ENCODE measurements around the gene TNNI2. TPM values are rescaled to one million over a fixed set of nuclear protein-coding genes. Genes with fewer than 3 reads are reported as not detected.

TNNI2 gene
- total RNA-seq, 1 donor from 2014 or later, result 0.26 TPM

DNA sequence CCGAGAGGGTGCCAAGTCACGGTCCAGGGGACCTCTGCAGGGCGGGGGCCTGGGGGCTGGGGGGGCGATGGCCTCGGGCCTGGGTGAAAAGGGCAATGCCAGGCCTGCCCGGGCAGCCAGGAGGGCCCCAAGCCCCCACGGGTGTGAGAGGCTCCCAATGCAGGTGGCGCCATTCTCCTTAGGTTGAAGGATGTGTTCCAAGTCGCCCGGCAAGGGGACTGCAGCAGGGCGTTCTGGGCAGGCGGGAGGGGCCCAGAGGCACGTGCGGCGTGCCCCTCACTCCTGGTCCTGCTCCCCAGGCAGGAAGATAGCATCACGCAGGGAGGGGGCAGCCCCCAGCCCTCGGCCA is 730 bp upstream of the TNNI2 start:
- no peak for DNase-seq (ENCODE audit: low read depth)
- no peak for FAIRE-seq
- Histone ChIP-seq H3K27me3 (ENCODE audit: control insufficient read depth, insufficient read depth, low read length) (no peaks in the 10 kb centered on the region), H3K36me3 (ENCODE audit: control insufficient read depth, insufficient read depth, low read length) (no peaks in the 10 kb centered on the region), H3K4me3 (ENCODE audit: low read depth, low read length) (no peak overlapping the region)
- TF ChIP-seq, protein P1, sequence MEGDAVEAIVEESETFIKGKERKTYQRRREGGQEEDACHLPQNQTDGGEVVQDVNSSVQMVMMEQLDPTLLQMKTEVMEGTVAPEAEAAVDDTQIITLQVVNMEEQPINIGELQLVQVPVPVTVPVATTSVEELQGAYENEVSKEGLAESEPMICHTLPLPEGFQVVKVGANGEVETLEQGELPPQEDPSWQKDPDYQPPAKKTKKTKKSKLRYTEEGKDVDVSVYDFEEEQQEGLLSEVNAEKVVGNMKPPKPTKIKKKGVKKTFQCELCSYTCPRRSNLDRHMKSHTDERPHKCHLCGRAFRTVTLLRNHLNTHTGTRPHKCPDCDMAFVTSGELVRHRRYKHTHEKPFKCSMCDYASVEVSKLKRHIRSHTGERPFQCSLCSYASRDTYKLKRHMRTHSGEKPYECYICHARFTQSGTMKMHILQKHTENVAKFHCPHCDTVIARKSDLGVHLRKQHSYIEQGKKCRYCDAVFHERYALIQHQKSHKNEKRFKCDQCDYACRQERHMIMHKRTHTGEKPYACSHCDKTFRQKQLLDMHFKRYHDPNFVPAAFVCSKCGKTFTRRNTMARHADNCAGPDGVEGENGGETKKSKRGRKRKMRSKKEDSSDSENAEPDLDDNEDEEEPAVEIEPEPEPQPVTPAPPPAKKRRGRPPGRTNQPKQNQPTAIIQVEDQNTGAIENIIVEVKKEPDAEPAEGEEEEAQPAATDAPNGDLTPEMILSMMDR (IDR thresholded peaks at IDR 0.05; ENCODE audit: insufficient read depth, low read length, severe bottlenecking), result no peak

DNA sequence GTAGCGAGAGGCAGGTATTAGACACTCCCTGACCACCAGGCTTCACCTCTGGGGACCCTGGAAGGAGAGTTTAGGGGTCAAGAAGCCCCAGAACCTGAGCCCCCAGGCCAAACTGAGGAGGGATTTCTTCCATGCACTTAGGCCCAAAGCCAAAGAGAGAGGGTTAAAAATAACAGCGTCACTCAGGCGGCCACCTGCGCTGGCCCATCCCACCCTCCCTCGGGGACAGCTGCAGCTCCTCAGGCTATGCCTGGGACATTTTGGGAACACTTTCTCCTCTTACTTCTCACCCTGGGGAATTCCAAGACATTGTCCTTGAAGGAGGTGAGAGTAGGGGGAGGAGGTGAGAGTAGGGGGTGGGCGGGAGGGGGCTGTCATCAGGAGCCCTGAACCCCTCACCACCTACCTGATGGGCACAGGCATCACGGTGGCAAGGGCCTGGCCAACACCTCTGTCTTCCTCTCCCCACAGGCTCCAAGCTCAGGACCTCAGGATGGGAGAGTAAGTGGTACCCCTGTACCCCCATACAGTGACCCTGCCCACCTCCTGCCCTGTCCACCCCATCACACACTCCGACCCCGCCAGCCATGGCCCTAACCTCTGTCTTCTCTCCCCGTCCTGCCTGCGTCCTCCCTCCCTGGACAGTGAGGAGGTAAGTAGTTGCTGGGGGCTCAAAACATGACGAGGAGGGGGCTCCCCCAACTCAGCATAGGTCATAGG is 583 bp downstream of the TNNI2 start:
- FAIRE-seq, result no peak
- Histone ChIP-seq H3K27me3 (ENCODE audit: control insufficient read depth, insufficient read depth, low read length) (no peaks in the 10 kb centered on the region), H3K4me3 (ENCODE audit: low read depth, low read length) (no peak overlapping the region), H3K36me3 (ENCODE audit: control insufficient read depth, insufficient read depth, low read length) (no peaks in the 10 kb centered on the region)
- TF ChIP-seq, protein P1 (IDR thresholded peaks at IDR 0.05; ENCODE audit: insufficient read depth, low read length, severe bottlenecking), result no peak
- DNase-seq (ENCODE audit: low read depth), result no peak

DNA sequence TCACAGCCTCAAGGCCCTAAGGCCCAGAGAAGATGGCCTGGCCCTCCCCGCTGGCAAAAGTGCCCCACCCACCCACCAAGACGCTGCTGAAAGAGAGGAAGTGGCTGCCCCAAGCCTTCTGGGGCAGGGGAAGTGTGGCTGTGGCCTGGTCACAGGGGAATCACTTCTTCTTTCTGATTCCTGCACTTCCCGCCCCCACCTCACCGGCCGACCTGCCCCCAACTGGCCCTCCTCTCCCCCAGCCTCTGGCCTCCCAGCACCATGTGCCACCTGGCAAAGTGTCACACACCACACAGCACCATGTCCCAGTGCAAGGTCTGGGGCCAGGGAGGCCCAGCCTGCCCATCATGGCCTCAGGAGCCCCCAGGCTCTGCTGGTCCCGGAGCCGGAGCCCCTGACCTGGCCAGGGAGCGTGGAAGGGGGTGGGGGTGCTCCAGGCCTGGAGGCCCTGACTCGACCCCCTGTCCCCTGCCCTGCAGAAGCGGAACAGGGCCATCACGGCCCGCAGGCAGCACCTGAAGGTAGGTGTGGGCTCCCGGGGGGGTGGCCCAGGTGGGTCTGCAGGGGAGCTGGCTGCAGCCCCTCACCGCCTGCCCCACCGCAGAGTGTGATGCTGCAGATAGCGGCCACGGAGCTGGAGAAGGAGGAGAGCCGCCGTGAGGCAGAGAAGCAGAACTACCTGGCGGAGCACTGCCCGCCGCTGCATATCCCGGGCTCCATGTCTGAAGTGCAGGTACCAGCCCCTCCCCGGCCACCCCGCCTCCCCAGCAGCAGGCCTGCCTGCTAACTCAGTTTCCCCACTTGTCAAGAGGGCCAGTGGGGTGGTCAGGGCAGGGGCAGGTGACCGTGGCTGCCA is 1.4 kb downstream of the TNNI2 start:
- DNase-seq (ENCODE audit: low read depth), result no peak
- no peak for FAIRE-seq
- TF ChIP-seq, protein P1 (IDR thresholded peaks at IDR 0.05; ENCODE audit: insufficient read depth, low read length, severe bottlenecking), result no peak
- Histone ChIP-seq H3K36me3 (ENCODE audit: control insufficient read depth, insufficient read depth, low read length) (no peaks in the 10 kb centered on the region), H3K27me3 (ENCODE audit: control insufficient read depth, insufficient read depth, low read length) (no peaks in the 10 kb centered on the region), H3K4me3 (ENCODE audit: low read depth, low read length) (no peak overlapping the region)

DNA sequence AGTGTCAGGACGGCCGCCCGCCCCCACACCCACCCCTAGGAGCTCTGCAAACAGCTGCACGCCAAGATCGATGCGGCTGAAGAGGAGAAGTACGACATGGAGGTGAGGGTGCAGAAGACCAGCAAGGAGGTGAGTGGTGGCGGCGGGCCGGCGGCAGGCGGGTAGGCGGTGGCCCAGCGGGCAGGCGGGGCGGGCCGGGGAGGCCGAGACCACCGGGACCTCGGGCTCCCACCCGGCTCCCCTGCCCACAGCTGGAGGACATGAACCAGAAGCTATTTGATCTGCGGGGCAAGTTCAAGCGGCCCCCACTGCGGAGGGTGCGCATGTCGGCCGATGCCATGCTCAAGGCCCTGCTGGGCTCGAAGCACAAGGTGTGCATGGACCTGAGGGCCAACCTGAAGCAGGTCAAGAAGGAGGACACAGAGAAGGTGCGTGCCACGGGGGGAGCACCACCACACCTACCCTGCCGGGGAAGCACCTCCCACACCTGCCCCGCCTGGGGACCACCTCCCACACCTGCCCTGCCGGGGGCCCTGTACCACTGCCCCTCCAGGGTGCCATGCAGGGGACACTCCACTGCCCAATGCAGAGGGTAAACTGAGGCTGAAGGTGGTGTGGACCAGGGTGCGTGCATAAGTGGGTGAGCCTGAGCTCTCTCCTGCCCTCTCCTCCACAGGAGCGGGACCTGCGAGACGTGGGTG is 2.1 kb downstream of the TNNI2 start:
- FAIRE-seq (no peak), DNase-seq (ENCODE audit: low read depth) (no peak)
- Histone ChIP-seq H3K4me3 (ENCODE audit: low read depth, low read length) (no peak overlapping the region), H3K36me3 (ENCODE audit: control insufficient read depth, insufficient read depth, low read length) (no peaks in the 10 kb centered on the region), H3K27me3 (ENCODE audit: control insufficient read depth, insufficient read depth, low read length) (no peaks in the 10 kb centered on the region)
- TF ChIP-seq, protein P1 (IDR thresholded peaks at IDR 0.05; ENCODE audit: insufficient read depth, low read length, severe bottlenecking), result no peak

DNA sequence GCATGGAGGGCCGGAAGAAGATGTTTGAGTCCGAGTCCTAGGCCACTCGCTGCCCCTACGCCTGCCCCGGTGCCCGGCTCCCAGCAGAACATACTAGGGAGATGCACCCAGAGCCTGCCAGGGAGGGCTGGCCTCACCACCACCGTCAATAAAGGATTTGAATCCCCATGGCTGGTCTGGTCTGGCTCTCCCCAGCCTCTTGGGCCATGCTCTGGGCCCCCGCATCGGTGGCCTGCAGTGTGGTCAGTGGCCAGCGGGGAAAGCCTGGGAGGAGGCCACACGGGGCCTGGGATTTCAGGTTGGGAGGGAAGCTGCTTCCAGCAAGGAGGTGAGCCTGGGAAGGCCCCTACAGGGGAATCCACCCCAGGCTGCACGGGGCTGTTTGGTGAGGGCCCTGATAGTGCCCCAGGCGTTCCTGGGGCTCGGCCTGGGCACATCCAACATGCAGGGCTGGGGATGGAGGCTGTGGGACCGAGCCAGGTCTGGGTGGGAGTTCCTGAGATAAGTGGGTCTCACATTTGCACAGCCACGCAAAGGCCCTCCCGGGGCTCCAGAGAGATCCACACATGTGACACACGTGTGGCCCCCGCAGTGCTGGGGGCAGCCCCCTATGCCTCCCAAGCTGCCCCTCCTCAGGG is 2.8 kb downstream of the TNNI2 start:
- no peak for FAIRE-seq

More for the DNA sequence above, 2.8 kb downstream of the TNNI2 start:
- no peak for DNase-seq (ENCODE audit: low read depth)
- no peaks in the 10 kb centered on the region for H3K27me3 ChIP-seq (ENCODE audit: control insufficient read depth, insufficient read depth, low read length)
- no peaks in the 10 kb centered on the region for H3K36me3 ChIP-seq (ENCODE audit: control insufficient read depth, insufficient read depth, low read length)
- TF ChIP-seq, protein P1 (IDR thresholded peaks at IDR 0.05; ENCODE audit: insufficient read depth, low read length, severe bottlenecking), result no peak
- no peak overlapping the region for H3K4me3 ChIP-seq (ENCODE audit: low read depth, low read length)
